Epithelial cell of prostate (primary cell): ENCODE results near the gene CCDC92B.
A peak's percentile ranks its signal among the peaks of the same experiment; 100 is the strongest.

Experiments
- DNase-seq: peaks from one replicate; pipeline ENCODE4 v3.0.0-alpha.2; 2011; ENCODE audit warnings: low read depth, low spot score
- H3K27ac ChIP-seq: fragments of 450-650 bp; 2 replicates; pipeline ENCODE4 v1.5.1; 2017; ENCODE audit warnings: mild to moderate bottlenecking

The CCDC92B gene

GRCh38 chr17:2723997-2724783 lies 25.3 kb downstream of the CCDC92B start:
- DNase-seq, result no peak
- H3K27ac ChIP-seq, result no peak overlapping the region

- no peak for DNase-seq
- no peak overlapping the region for H3K27ac ChIP-seq
Measured at GRCh38 chr17:2723505-2723996, 25.9 kb downstream of the CCDC92B start.

- no peak for DNase-seq
- no peak overlapping the region for H3K27ac ChIP-seq
Measured at GRCh38 chr17:2722611-2723010, 26.8 kb downstream of the CCDC92B start.

GRCh38 chr17:2721603-2722002 lies 27.8 kb downstream of the CCDC92B start:
- no peak for DNase-seq
- no peak overlapping the region for H3K27ac ChIP-seq

- no peak for DNase-seq
- H3K27ac ChIP-seq, result no peak overlapping the region
Measured at GRCh38 chr17:2719861-2720260, 29.6 kb downstream of the CCDC92B start.

- no peak overlapping the region for H3K27ac ChIP-seq
- DNase-seq, result no peak
Measured at GRCh38 chr17:2718150-2718938, 31.1 kb downstream of the CCDC92B start.

- no peak overlapping the region for H3K27ac ChIP-seq
- DNase-seq, result no peak
Measured at GRCh38 chr17:2716649-2717048, 32.8 kb downstream of the CCDC92B start.

- DNase-seq, result no peak
- H3K27ac ChIP-seq, result no peak overlapping the region
Measured at GRCh38 chr17:2713881-2714280, 35.6 kb downstream of the CCDC92B start.

GRCh38 chr17:2712300-2713043 lies 37.0 kb downstream of the CCDC92B start:
- H3K27ac ChIP-seq, result peak overlapping the region; percentile 69
- DNase-seq, result no peak

GRCh38 chr17:2711608-2712299 lies 37.7 kb downstream of the CCDC92B start, which contains the start of gene CLUH:
Gene CLUH, minus strand, starts transcription at chr17:2711764. Its CDS starts 103 bp downstream, at chr17:2711661.
- H3K27ac ChIP-seq, result peak within 1 kb of the TSS; percentile 69
- peak; percentile 88 for DNase-seq

GRCh38 chr17:2710803-2711607 lies 38.4 kb downstream of the CCDC92B start:
- H3K27ac ChIP-seq, result peak overlapping the region; percentile 69
- DNase-seq, result no peak

GRCh38 chr17:2710071-2710802 lies 39.2 kb downstream of the CCDC92B start:
- DNase-seq, result no peak
- H3K27ac ChIP-seq, result peak overlapping the region; percentile 69

- H3K27ac ChIP-seq, result peak overlapping the region; percentile 69
- DNase-seq, result peak; percentile 26
Measured at GRCh38 chr17:2709183-2709661, 40.2 kb downstream of the CCDC92B start.

- peak overlapping the region; percentile 69 for H3K27ac ChIP-seq
Measured at GRCh38 chr17:2708585-2709182, 40.8 kb downstream of the CCDC92B start.

GRCh38 chr17:2707721-2708584 lies 41.5 kb downstream of the CCDC92B start:
- no peak overlapping the region for H3K27ac ChIP-seq
- DNase-seq, result no peak

More at GRCh38 chr17:2708585-2709182, 40.8 kb downstream of the CCDC92B start:
- DNase-seq, result no peak

GRCh38 chr17:2706911-2707510 lies 42.4 kb downstream of the CCDC92B start:
- no peak overlapping the region for H3K27ac ChIP-seq
- no peak for DNase-seq
